Measurements from ENCODE around the gene CREBRF. TPM values are rescaled to one million over a fixed set of nuclear protein-coding genes. Genes with fewer than 3 reads are reported as not detected.
"Not testable (repeated sequence)": the region's sequence is repeated elsewhere in the genome, so short reads cannot be mapped to it uniquely, and the experiment has no call there.

The CREBRF gene
- total and polyA plus RNA-seq, 7 experiments from 2014 or later = 18.9 to 105 (median 100) TPM

DNA sequence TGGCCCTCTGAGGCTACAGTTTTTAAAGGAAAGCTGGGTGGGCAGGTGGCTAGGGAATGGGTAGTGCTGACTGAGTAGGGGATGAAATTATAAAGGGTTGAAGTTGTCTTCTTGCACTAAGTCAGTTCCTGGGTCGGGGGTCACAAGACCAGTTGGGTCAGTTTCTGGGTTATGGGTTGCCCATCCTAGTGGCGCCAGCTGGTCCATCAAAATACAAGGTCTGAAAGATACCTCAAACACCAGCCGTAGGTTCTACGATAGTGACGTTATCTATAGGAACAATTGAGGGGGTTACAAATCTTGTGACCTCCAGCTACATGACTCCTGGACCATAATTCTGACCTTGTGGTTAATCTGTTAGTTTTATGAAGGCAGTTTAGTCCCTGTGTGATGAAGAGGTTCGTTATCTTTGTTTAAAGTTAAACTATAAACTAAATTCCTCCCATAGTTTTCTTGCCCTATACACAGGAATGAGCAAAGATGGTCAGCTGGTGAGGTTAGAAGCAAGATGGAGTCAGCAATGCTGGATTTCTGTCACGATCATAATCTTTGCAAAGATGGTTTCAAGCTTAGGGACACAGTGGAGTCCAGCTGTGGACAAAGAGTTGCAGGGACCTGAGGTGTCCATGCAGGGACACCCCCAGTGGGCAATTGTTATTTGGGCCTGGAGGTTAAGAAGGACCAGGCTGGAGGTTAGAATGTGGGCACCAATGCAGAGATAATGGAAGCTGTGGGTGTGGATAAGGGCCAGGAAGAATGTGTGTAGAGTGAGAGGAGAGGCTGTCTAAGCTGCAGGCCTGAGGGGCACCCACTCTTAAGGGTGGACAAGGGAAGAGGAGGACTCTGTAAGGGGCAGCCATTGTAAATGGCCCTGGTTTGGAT is 14.0 kb upstream of the CREBRF start:
- Mint-ChIP-seq H3K9me3 (peaks cover 0 to 4% (median 0%) of the 10 kb centered on the region in 11 donors), H3K27me3 (no peaks in the 10 kb centered on the region)
- CTCF ChIA-PET = no interaction called here

DNA sequence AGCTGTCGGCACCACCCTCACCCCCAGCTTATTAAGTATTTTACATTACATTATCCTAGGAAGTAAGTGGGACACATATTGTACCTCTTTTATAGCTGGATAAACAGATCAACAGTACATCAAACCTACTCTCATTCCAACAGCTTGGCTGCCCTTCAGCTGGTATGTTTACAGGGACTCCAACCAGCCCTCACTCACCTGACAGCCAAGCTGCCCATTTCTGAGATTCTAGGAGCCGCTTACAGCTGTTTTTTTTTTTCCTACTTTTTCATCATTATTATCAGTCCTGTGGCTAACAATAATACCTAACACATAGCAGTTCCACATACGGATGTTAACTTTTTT is 13.4 kb upstream of the CREBRF start:
- no peak for DNase-seq
- H3K4me1 Mint-ChIP-seq = peaks cover 8 to 28% (median 23%) of the 10 kb centered on the region in 7 donors
- no peaks in the 10 kb centered on the region for H3K9me3 ChIP-seq (ENCODE audit: control insufficient read depth in 2 of 3, low read length in 3 of 3)
- H3K36me3 ChIP-seq (ENCODE audit: control insufficient read depth in 2 of 3, insufficient read depth in 3 of 3, low read length in 3 of 3) = no peaks in the 10 kb centered on the region
- H3K36me3 Mint-ChIP-seq = peaks cover 0 to 9% (median 3%) of the 10 kb centered on the region in 5 donors
- H3K4me3 Mint-ChIP-seq = no peak overlapping the region
- peaks cover 0 to 3% of the 10 kb centered on the region in 2 donors for H3K4me1 ChIP-seq (ENCODE audit: control insufficient read depth in 2 of 2, insufficient read depth in 2 of 2, low read length in 2 of 2)
- peaks cover 0 to 4% (median 0%) of the 10 kb centered on the region in 11 donors for H3K9me3 Mint-ChIP-seq
- H3K4me3 ChIP-seq (ENCODE audit: low read length) = no peak overlapping the region
- no peaks in the 10 kb centered on the region for H3K27me3 ChIP-seq (ENCODE audit: control insufficient read depth in 2 of 2, insufficient read depth in 2 of 2, low read length in 2 of 2)
- no peak overlapping the region for H3K27ac ChIP-seq (ENCODE audit: low read depth, low read length)
- CTCF ChIA-PET = no interaction called here
- H3K27ac Mint-ChIP-seq = peak overlapping the region in 4 of 9 donors; percentile 72 to 96 (median 76)
- POLR2A ChIA-PET = interaction anchor here (0.6 to 1.8 kb wide), 5 partner anchors 10 to 59 kb away, joined by 3 to 7 read pairs (median 3); partner anchors contain the start of gene ATP6V0E1
- no peaks in the 10 kb centered on the region for H3K27me3 Mint-ChIP-seq
- ATAC-seq = no peak
- intact Hi-C loops (cut with micrococcal nuclease) = no loop called here

More for the DNA sequence above, 14.0 kb upstream of the CREBRF start:
- Mint-ChIP-seq H3K4me1 (peaks cover 11 to 34% (median 28%) of the 10 kb centered on the region in 7 donors), H3K27ac (peak overlapping the region in 6 of 9 donors; percentile 53 to 96 (median 76)), H3K4me3 (no peak overlapping the region), H3K36me3 (peaks cover 0 to 9% (median 3%) of the 10 kb centered on the region in 5 donors)
- Histone ChIP-seq H3K36me3 (ENCODE audit: control insufficient read depth in 2 of 3, insufficient read depth in 3 of 3, low read length in 3 of 3) (no peaks in the 10 kb centered on the region), H3K27me3 (ENCODE audit: control insufficient read depth in 2 of 2, insufficient read depth in 2 of 2, low read length in 2 of 2) (no peaks in the 10 kb centered on the region), H3K9me3 (ENCODE audit: control insufficient read depth in 2 of 3, low read length in 3 of 3) (no peaks in the 10 kb centered on the region), H3K27ac (ENCODE audit: low read depth, low read length) (no peak overlapping the region), H3K4me1 (ENCODE audit: control insufficient read depth in 2 of 2, insufficient read depth in 2 of 2, low read length in 2 of 2) (peaks cover 5 to 7% of the 10 kb centered on the region in 2 donors), H3K4me3 (ENCODE audit: low read length) (no peak overlapping the region)
- DNase-seq = no peak
- ATAC-seq = no peak
- intact Hi-C loops (cut with micrococcal nuclease) = no loop called here
- POLR2A ChIA-PET = interaction anchor here (0.6 to 1.8 kb wide), 7 partner anchors 11 to 58 kb away, joined by 3 to 7 read pairs (median 3); partner anchors contain the start of gene ATP6V0E1

DNA sequence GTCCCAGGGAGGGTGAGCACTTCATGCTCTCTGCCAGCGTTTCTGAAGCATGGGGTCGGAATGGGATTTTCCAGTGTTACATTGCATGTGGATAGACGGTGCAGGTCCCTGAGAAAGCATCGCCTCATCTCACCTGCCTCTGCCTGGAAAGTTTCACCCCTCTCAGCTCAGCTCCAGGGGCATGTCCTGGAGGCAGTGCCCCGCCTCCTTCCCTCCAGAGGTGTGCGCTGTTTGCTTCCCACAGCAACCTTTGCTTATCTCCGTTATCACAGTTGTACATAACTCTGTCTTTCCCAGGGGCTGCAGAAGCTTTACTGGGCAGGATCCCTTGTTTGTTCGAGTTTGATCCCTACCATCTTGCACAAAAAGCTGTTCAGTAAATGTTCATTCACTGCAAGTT is 10.7 kb upstream of the CREBRF start:
- CTCF ChIA-PET = interaction anchor here (0.7 kb wide), 1 partner anchor 9 kb away, joined by 6 read pairs; no protein-coding TSS in a partner anchor
- H3K36me3 Mint-ChIP-seq = peaks cover 0 to 7% (median 1%) of the 10 kb centered on the region in 5 donors
- Histone ChIP-seq H3K27ac (ENCODE audit: low read depth, low read length) (no peak overlapping the region), H3K4me1 (ENCODE audit: control insufficient read depth in 2 of 2, insufficient read depth in 2 of 2, low read length in 2 of 2) (no peaks in the 10 kb centered on the region), H3K36me3 (ENCODE audit: control insufficient read depth in 2 of 3, insufficient read depth in 3 of 3, low read length in 3 of 3) (no peaks in the 10 kb centered on the region), H3K27me3 (ENCODE audit: control insufficient read depth in 2 of 2, insufficient read depth in 2 of 2, low read length in 2 of 2) (no peaks in the 10 kb centered on the region), H3K9me3 (ENCODE audit: control insufficient read depth in 2 of 3, low read length in 3 of 3) (no peaks in the 10 kb centered on the region), H3K4me3 (ENCODE audit: low read length) (no peak overlapping the region)
- no peak overlapping the region for H3K27ac Mint-ChIP-seq
- H3K4me1 Mint-ChIP-seq = peaks cover 0 to 6% (median 2%) of the 10 kb centered on the region in 7 donors
- intact Hi-C loops (cut with micrococcal nuclease) = no loop called here
- H3K4me3 Mint-ChIP-seq = no peak overlapping the region
- no peaks in the 10 kb centered on the region for H3K9me3 Mint-ChIP-seq
- POLR2A ChIA-PET = interaction anchor here (0.7 to 1.1 kb wide), 2 partner anchors 10 to 15 kb away, joined by 3 to 6 read pairs; no protein-coding TSS in a partner anchor
- DNase-seq = no peak
- peaks cover 0 to 3% (median 0%) of the 10 kb centered on the region in 5 donors for H3K27me3 Mint-ChIP-seq
- ATAC-seq = no peak

DNA sequence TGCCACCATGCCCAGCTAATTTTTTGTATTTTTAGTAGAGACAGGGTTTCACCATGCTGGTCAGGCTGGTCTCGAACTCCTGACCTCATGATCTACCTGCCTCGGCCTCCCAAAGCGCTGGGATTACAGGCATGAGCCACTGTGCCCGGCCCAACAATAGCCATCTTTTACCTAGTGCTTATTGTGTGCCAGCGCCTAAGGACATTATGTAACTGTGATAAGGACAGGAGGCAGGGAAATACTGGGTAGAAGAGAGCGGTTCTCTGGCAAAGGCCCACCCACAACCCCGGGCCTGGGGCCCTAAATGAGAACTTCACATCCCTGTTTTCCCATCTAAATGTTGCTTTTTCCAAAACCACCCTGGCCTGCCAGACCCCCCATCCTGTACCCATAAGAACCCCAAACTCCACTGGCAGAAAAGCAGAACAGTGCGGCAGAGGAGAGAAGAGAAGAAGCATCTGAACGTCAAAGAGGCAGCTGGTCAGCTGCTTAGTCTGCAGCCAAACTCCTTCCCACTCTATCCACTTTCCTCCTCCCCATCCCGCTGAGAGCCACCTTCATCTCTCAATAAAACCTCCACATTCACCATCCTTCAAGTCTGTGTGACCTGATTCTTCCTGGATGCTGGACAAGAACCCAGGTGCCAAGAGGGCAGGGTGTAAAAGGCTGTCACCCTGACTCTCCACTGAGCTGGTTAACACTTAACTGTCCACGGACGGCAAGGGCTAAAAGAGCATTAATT is 8.9 kb upstream of the CREBRF start:
- H3K36me3 ChIP-seq (ENCODE audit: control insufficient read depth in 2 of 3, insufficient read depth in 3 of 3, low read length in 3 of 3); H3K27me3 ChIP-seq (ENCODE audit: control insufficient read depth in 2 of 2, insufficient read depth in 2 of 2, low read length in 2 of 2); H3K36me3 Mint-ChIP-seq; H3K4me3 ChIP-seq (ENCODE audit: low read length); ATAC-seq; CTCF ChIA-PET; H3K27ac ChIP-seq (ENCODE audit: low read depth, low read length); H3K4me3 Mint-ChIP-seq; H3K4me1 Mint-ChIP-seq; DNase-seq; intact Hi-C loops (cut with micrococcal nuclease); H3K9me3 ChIP-seq (ENCODE audit: control insufficient read depth in 2 of 3, low read length in 3 of 3); H3K9me3 Mint-ChIP-seq; H3K27me3 Mint-ChIP-seq; H3K4me1 ChIP-seq (ENCODE audit: control insufficient read depth in 2 of 2, insufficient read depth in 2 of 2, low read length in 2 of 2): not testable (repeated sequence)
- POLR2A ChIA-PET = interaction anchor here (0.6 kb wide), 1 partner anchor 1626 kb away, joined by 4 read pairs; no protein-coding TSS in a partner anchor
- H3K27ac Mint-ChIP-seq = peak overlapping the region in 4 of 9 donors; percentile 24 to 74 (median 28)

DNA sequence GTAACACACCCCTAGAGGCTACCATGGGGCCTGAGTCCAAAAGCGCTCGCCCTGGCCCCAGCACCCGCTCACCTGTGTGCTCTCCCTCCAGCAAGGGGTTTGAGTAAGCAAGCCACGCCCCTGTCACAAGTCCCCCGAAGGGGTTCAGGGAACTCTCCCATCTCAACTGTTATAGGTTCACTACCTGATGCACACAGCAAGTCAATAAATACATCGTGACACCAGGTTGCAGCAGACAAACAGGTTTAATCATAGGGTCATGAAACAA is 8.4 kb upstream of the CREBRF start:
- Histone ChIP-seq H3K9me3 (ENCODE audit: control insufficient read depth in 2 of 3, low read length in 3 of 3) (no peaks in the 10 kb centered on the region), H3K36me3 (ENCODE audit: control insufficient read depth in 2 of 3, insufficient read depth in 3 of 3, low read length in 3 of 3) (no peaks in the 10 kb centered on the region), H3K4me3 (ENCODE audit: low read length) (no peak overlapping the region), H3K27me3 (ENCODE audit: control insufficient read depth in 2 of 2, insufficient read depth in 2 of 2, low read length in 2 of 2) (no peaks in the 10 kb centered on the region), H3K27ac (ENCODE audit: low read depth, low read length) (no peak overlapping the region), H3K4me1 (ENCODE audit: control insufficient read depth in 2 of 2, insufficient read depth in 2 of 2, low read length in 2 of 2) (no peaks in the 10 kb centered on the region)
- ChIA-PET CTCF (no interaction called here), POLR2A (interaction anchor here (0.6 to 1.4 kb wide), 2 partner anchors 12 to 1626 kb away, joined by 3 to 4 read pairs; no protein-coding TSS in a partner anchor)
- no peak for DNase-seq
- Mint-ChIP-seq H3K27me3 (peaks cover 0 to 9% (median 0%) of the 10 kb centered on the region in 5 donors), H3K36me3 (no peaks in the 10 kb centered on the region), H3K4me1 (peaks cover 0 to 7% (median 5%) of the 10 kb centered on the region in 7 donors), H3K27ac (peak overlapping the region in 2 of 9 donors; percentile 24 to 32), H3K4me3 (no peak overlapping the region), H3K9me3 (no peaks in the 10 kb centered on the region)
- intact Hi-C loops (cut with micrococcal nuclease) = no loop called here
- ATAC-seq = no peak

DNA sequence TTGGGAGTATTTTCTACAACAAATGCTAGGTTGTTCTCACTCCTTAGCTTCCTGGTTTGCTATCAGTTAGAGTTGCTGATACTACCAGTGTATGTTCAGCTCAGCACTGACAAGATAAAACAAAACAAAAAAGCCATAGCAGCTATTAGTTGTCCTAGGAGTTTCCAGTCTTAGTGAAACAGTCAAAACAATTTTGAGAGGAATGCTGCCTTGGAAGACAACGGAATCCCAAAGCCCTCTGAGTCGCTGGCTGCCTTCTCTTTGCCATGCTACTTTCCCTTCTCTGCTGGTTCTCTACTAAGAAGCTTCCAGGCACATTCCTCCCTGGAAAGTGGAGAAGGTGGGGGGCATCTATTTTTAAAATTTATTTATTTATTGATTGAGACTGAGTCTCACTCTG is 5.4 kb upstream of the CREBRF start:
- H3K27ac ChIP-seq (ENCODE audit: low read depth, low read length) = no peak overlapping the region
- H3K27me3 ChIP-seq (ENCODE audit: control insufficient read depth in 2 of 2, insufficient read depth in 2 of 2, low read length in 2 of 2) = peaks cover 0 to 5% of the 10 kb centered on the region in 2 donors
- H3K27ac Mint-ChIP-seq = peak overlapping the region in 1 of 9 donors; percentile 16
- H3K4me3 ChIP-seq (ENCODE audit: low read length) = no peak overlapping the region
- ChIA-PET CTCF (no interaction called here), POLR2A (interaction anchor here (1.0 to 2.0 kb wide), 3 partner anchors 12 to 22 kb away, joined by 3 to 5 read pairs (median 3); no protein-coding TSS in a partner anchor)
- ATAC-seq (no peak), DNase-seq (no peak)
- H3K9me3 ChIP-seq (ENCODE audit: control insufficient read depth in 2 of 3, low read length in 3 of 3) = no peaks in the 10 kb centered on the region
- no peaks in the 10 kb centered on the region for H3K36me3 ChIP-seq (ENCODE audit: control insufficient read depth in 2 of 3, insufficient read depth in 3 of 3, low read length in 3 of 3)
- H3K27me3 Mint-ChIP-seq = peaks cover 0 to 9% (median 0%) of the 10 kb centered on the region in 5 donors
- H3K9me3 Mint-ChIP-seq = no peaks in the 10 kb centered on the region
- peaks cover 11 to 33% (median 24%) of the 10 kb centered on the region in 7 donors for H3K4me1 Mint-ChIP-seq
- peaks cover 4 to 10% of the 10 kb centered on the region in 2 donors for H3K4me1 ChIP-seq (ENCODE audit: control insufficient read depth in 2 of 2, insufficient read depth in 2 of 2, low read length in 2 of 2)
- H3K36me3 Mint-ChIP-seq = no peaks in the 10 kb centered on the region
- intact Hi-C loops (cut with micrococcal nuclease) = loop anchor here (10.0 kb wide), 2 partner anchors 216 to 766 kb away; partner anchors contain the start of genes ERGIC1 (in 1 of the 2) and UBTD2 (in 1 of the 2)
- no peak overlapping the region for H3K4me3 Mint-ChIP-seq

All from naive thymus-derived CD4-positive, alpha-beta T cell (primary cell).